GM12878 (cell line): ENCODE measurements around the gene TCF7L2.

Experiments used
- EZH2 ChIP-seq: IDR thresholded peaks from 2 replicates; pipeline ENCODE4 v1.6.1; 2012; ENCODE audit warnings: low read depth, mild to moderate bottlenecking, control low read depth, inconsistent platforms, low read length, borderline replicate concordance; ENCODE audit not compliant: control insufficient read depth
- POLR2AphosphoS5 ChIP-seq: IDR thresholded peaks from 2 replicates; pipeline ENCODE4 v1.6.1; 2011; ENCODE audit warnings: mild to moderate bottlenecking, low read length, inconsistent platforms
- USF1 ChIP-seq: IDR thresholded peaks from 2 replicates; pipeline ENCODE4 v1.6.1; 2011; ENCODE audit warnings: borderline replicate concordance, low read depth, mild to moderate bottlenecking, moderate library complexity, mixed read lengths, low read length; ENCODE audit not compliant: insufficient read depth; ENCODE audit errors: extremely low read length

- TF ChIP-seq EZH2: no peak
- no peak for TF ChIP-seq POLR2AphosphoS5
- no peak for TF ChIP-seq USF1
These were observed 31.5 kb downstream of the TCF7L2 start for GRCh38 chr10:112981553-112981952.
